MM.1S (cell line): ENCODE results near the gene ZNF487.

Source experiments
- DNase-seq: peaks from one replicate; pipeline ENCODE4 v3.0.0-alpha.2; 2015
- H2AFZ ChIP-seq: fragments of 300-600 bp; sonication (generic); 2 replicates; pipeline ENCODE4 v1.6.0; 2016; ENCODE audit warnings: antibody characterized with exemption, low read length
- H3F3A ChIP-seq: fragments of 300-600 bp; sonication (generic); 2 replicates; pipeline ENCODE4 v1.6.1; 2016; ENCODE audit warnings: mild to moderate bottlenecking, antibody characterized with exemption, low read length, moderate library complexity, mixed read lengths; ENCODE audit not compliant: insufficient read depth
- H3K27ac ChIP-seq: fragments of 300-600 bp; sonication (generic); 2 replicates; pipeline ENCODE4 v1.5.1; 2016; ENCODE audit warnings: mild to moderate bottlenecking, low read length
- H3K27me3 ChIP-seq: fragments of 300-600 bp; sonication (generic); replicated peaks from 2 replicates; pipeline ENCODE4 v1.6.0; 2016; ENCODE audit warnings: low read length; ENCODE audit not compliant: insufficient read depth
- H3K36me3 ChIP-seq: fragments of 300-600 bp; sonication (generic); replicated peaks from 2 replicates; pipeline ENCODE4 v1.6.1; 2016; ENCODE audit warnings: mild to moderate bottlenecking, low read length, mixed read lengths; ENCODE audit not compliant: insufficient read depth
- H3K4me1 ChIP-seq: fragments of 300-600 bp; sonication (generic); 2 replicates; pipeline ENCODE4 v1.6.1; 2016; ENCODE audit warnings: low read length, mixed read lengths
- H3K4me2 ChIP-seq: fragments of 300-600 bp; sonication (generic); 2 replicates; pipeline ENCODE4 v1.6.0; 2016; ENCODE audit warnings: low read depth, low read length
- H3K4me3 ChIP-seq: fragments of 300-600 bp; sonication (generic); 2 replicates; pipeline ENCODE4 v1.5.1; 2016; ENCODE audit warnings: low read length, mixed read lengths
- H3K79me2 ChIP-seq: fragments of 300-600 bp; sonication (generic); 2 replicates; pipeline ENCODE4 v1.6.1; 2016; ENCODE audit warnings: mixed run types, low read length, mixed read lengths
- H3K9ac ChIP-seq: fragments of 300-600 bp; sonication (generic); 2 replicates; pipeline ENCODE4 v1.6.1; 2016; ENCODE audit warnings: low read length, mixed read lengths
- H3K9me2 ChIP-seq: fragments of 300-600 bp; sonication (generic); replicated peaks from 2 replicates; pipeline ENCODE4 v1.6.1; 2016; ENCODE audit warnings: mild to moderate bottlenecking, low read length, mixed read lengths; ENCODE audit not compliant: insufficient read depth
- H3K9me3 ChIP-seq: fragments of 300-600 bp; sonication (generic); replicated peaks from 2 replicates; pipeline ENCODE4 v1.6.1; 2016; ENCODE audit warnings: mild to moderate bottlenecking, low read length, mixed read lengths; ENCODE audit not compliant: insufficient read depth
- H4K20me1 ChIP-seq: fragments of 300-600 bp; sonication (generic); 2 replicates; pipeline ENCODE4 v1.6.1; 2016; ENCODE audit warnings: mild to moderate bottlenecking, low read length, moderate library complexity, mixed read lengths; ENCODE audit not compliant: insufficient read depth
- EZH2 ChIP-seq: fragments of 300-600 bp; sonication (generic); optimal IDR thresholded peaks from 2 replicates; pipeline ENCODE3; 2017; ENCODE audit warnings: low read depth, mild to moderate bottlenecking, antibody characterized with exemption, low read length, mixed read lengths
- EZH2phosphoT487 ChIP-seq: fragments of 300-600 bp; sonication (generic); IDR thresholded peaks from 2 replicates; pipeline ENCODE4 v1.6.1; 2018; ENCODE audit warnings: antibody characterized with exemption, low read length
- TF ChIP-seq, protein P1 (sequence below): fragments of 300-600 bp; sonication (generic); IDR thresholded peaks from 2 replicates; pipeline ENCODE4 v1.5.1; 2016; ENCODE audit warnings: antibody characterized with exemption, low read length, mixed read lengths

ZNF487 gene

DNA sequence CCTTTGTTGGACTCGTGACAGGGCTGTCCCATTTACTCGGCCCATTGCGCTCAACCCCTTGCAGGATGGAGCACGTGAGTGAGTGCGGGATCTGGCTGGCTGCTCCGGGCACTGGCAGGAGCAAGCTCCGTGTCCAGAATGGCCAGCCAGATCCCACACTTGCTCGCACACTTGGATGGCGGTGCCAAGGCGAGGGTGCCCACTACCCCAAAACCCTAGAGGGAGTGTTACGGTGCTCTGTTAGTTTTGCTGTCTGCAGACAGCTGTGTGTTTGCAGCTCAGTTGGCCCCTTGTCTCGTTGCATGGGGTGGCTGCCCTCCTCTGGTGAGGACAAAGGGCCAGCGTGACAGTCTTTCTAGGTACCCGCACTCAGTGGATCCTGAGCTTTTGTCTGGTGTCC, 34.2 kb downstream of the ZNF487 start:
- Histone ChIP-seq H3K79me2 (no peaks in the 10 kb centered on the region), H2AFZ (no peak overlapping the region), H3K9me3 (no peaks in the 10 kb centered on the region), H3K27ac (no peak overlapping the region), H3K4me1 (no peaks in the 10 kb centered on the region), H3K9me2 (no peaks in the 10 kb centered on the region), H3K27me3 (no peaks in the 10 kb centered on the region), H3K4me2 (no peak overlapping the region), H3K4me3 (no peak overlapping the region), H3K9ac (no peak overlapping the region), H4K20me1 (no peaks in the 10 kb centered on the region), H3K36me3 (no peaks in the 10 kb centered on the region), H3F3A (no peaks in the 10 kb centered on the region)
- DNase-seq, result no peak
- TF ChIP-seq, protein P1, sequence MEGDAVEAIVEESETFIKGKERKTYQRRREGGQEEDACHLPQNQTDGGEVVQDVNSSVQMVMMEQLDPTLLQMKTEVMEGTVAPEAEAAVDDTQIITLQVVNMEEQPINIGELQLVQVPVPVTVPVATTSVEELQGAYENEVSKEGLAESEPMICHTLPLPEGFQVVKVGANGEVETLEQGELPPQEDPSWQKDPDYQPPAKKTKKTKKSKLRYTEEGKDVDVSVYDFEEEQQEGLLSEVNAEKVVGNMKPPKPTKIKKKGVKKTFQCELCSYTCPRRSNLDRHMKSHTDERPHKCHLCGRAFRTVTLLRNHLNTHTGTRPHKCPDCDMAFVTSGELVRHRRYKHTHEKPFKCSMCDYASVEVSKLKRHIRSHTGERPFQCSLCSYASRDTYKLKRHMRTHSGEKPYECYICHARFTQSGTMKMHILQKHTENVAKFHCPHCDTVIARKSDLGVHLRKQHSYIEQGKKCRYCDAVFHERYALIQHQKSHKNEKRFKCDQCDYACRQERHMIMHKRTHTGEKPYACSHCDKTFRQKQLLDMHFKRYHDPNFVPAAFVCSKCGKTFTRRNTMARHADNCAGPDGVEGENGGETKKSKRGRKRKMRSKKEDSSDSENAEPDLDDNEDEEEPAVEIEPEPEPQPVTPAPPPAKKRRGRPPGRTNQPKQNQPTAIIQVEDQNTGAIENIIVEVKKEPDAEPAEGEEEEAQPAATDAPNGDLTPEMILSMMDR, result no peak
- TF ChIP-seq EZH2phosphoT487, result no peak
- TF ChIP-seq EZH2, result no peak

DNA sequence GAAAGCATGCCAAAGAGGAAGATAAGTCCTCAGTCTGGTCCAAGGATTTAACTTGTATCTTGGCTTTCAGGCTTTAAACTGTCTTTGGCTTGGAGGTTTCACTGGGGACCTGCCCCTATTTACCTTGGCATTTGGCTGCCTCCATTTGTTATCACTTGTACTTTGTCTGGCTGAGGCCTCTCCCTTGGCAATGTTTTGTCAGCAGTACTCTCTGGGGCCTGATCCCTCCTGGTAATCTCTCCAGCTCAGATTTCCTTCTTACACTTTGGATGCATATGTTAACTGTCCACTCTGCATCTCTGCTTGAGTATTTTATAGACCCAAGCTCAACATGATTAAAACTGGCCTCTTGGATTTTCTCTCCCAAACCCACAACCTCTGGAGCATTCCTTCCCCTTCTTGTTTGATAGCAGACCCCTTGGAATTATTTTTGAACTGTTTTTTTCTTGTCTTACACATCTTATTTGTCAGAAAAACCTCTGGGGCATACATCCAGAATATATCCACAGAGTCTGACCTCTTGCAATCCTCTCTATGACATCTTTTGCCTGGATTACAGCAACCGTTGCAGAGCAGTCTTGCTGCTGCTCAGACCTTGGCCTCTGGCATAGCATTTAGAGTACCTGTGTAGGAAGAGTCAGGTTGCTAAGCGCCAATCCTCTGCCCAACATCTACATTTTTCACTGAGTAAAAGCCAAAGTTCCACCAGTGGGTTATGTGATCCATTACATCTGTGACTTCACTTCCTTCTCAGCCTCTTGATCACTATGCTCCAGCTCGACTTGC, 35.2 kb downstream of the ZNF487 start:
- DNase-seq, result no peak
- no peaks in the 10 kb centered on the region for H3K27me3 ChIP-seq
- TF ChIP-seq, protein P1, result no peak
- no peak for TF ChIP-seq EZH2phosphoT487
- no peak for TF ChIP-seq EZH2
- H2AFZ ChIP-seq, result no peak overlapping the region
- no peaks in the 10 kb centered on the region for H3K4me1 ChIP-seq
- no peak overlapping the region for H3K4me3 ChIP-seq
- no peaks in the 10 kb centered on the region for H3K9me2 ChIP-seq
- H3K9ac ChIP-seq, result no peak overlapping the region
- no peaks in the 10 kb centered on the region for H4K20me1 ChIP-seq
- H3K9me3 ChIP-seq, result no peaks in the 10 kb centered on the region
- no peaks in the 10 kb centered on the region for H3F3A ChIP-seq
- H3K36me3 ChIP-seq, result no peaks in the 10 kb centered on the region
- H3K27ac ChIP-seq, result no peak overlapping the region
- H3K4me2 ChIP-seq, result no peak overlapping the region
- H3K79me2 ChIP-seq, result no peaks in the 10 kb centered on the region

DNA sequence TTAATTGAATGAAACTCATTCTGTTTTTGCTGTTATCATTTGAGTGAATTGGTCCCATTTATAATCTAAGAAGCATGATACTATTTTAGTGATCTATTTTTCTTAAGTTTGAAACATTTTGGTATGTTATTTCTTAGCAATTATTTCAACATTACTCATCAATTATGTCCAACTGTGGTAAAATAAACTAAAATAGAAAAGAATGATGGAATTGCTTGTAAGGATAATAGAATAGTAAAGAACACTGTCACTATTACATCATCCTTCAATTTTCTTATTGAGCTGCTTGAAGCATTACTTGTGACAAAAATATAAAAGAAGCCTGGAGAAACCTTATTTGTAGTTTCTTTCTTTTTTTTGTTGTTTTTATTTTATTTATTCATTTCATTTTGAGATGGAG, 42.4 kb downstream of the ZNF487 start:
- H3F3A ChIP-seq, result no peaks in the 10 kb centered on the region
- H2AFZ ChIP-seq, result no peak overlapping the region
- no peaks in the 10 kb centered on the region for H3K9me2 ChIP-seq
- TF ChIP-seq EZH2 (no peak), EZH2phosphoT487 (no peak)
- TF ChIP-seq, protein P1, result no peak
- no peaks in the 10 kb centered on the region for H3K27me3 ChIP-seq
- no peaks in the 10 kb centered on the region for H3K4me1 ChIP-seq
- no peaks in the 10 kb centered on the region for H3K79me2 ChIP-seq
- H3K4me2 ChIP-seq, result no peak overlapping the region
- no peaks in the 10 kb centered on the region for H3K9me3 ChIP-seq
- H3K4me3 ChIP-seq, result no peak overlapping the region
- no peak for DNase-seq
- no peak overlapping the region for H3K9ac ChIP-seq
- H3K27ac ChIP-seq, result no peak overlapping the region
- H3K36me3 ChIP-seq, result no peaks in the 10 kb centered on the region
- no peaks in the 10 kb centered on the region for H4K20me1 ChIP-seq
